GM19468 (cell line): ENCODE results near the gene CD200R1L.

ENCODE experiments used
- ATAC-seq: cut with Tn5 transposase; IDR thresholded peaks from one replicate; pipeline ENCODE4 v1.9.1; 2021; ENCODE audit warnings: mild to moderate bottlenecking, moderate library complexity, moderate number of reproducible peaks; ENCODE audit not compliant: unreplicated experiment; ENCODE audit errors: extremely low read depth

CD200R1L gene

DNA sequence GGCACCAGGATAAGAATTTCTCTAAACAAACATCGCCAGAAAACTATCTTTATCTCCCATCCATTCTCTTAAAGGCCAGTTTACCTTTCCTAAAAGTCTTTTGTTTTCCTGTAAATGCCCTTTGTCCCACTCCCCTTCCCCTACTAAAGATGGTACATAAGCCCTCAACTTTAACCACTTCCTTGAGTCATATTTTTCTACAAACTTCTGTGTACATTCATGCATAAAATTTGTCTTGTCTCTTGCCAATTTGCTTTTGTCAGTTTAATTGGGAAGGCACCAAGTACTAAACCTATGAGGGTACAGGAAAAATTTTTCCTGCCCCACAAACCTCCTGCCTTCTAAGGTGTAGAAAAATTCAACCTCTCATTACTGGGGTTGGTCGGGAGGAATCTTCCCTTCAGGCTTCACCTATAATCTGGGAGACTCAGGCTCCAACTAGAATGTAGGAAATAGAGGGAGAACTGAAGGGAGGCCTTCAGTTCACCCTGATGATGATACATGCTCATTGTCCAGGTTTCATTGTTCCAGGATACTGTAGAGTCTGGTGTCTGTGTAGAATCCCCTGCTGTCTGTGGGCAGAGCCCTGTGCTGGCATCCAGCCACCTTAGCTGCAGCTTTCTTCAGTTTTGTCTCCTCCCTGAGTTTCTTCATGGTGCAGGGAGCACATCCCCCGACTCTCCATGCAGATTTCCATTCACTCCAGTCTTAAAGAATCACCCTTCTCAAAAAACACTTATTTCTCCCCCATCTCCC, 53.2 kb downstream of the CD200R1L start:
- ATAC-seq = no peak

DNA sequence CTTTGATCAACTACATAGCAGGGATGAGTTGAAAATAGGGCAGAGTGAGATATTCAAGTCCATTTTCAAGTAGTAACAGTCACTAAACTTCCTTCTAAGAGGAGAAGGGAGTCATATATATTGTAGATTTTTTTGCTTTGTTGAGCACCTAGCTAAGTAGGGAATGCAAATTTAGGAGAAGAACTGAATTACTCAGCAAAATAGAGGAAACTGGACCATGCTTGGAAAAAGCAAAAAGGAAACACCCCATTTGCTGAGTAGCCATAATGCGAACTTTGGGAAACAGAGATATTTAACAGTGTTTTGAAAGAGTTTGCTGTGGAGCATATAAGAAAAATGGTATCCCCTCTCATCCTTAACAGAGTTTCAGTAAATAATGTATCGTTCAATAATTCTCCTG, 54.9 kb downstream of the CD200R1L start:
- no peak for ATAC-seq

DNA sequence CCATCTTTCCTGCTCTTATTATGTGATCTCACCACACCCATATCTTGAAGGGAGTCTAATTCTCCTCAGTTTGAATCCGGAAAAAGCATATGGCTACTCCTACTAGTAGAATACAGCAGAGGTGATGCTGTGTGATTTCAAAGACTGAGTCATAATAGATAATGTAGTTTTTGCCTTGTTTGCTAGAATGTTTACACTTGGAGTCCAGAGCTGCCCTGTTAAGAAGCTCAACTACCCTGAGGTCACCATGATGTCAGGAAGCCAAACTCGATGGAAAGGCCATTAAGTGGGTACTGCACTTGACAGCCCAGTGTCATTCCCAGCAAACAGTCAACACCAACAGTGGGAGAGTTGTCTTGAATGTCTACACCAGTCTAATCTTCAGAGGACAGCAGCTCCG, 56.9 kb downstream of the CD200R1L start:
- no peak for ATAC-seq

DNA sequence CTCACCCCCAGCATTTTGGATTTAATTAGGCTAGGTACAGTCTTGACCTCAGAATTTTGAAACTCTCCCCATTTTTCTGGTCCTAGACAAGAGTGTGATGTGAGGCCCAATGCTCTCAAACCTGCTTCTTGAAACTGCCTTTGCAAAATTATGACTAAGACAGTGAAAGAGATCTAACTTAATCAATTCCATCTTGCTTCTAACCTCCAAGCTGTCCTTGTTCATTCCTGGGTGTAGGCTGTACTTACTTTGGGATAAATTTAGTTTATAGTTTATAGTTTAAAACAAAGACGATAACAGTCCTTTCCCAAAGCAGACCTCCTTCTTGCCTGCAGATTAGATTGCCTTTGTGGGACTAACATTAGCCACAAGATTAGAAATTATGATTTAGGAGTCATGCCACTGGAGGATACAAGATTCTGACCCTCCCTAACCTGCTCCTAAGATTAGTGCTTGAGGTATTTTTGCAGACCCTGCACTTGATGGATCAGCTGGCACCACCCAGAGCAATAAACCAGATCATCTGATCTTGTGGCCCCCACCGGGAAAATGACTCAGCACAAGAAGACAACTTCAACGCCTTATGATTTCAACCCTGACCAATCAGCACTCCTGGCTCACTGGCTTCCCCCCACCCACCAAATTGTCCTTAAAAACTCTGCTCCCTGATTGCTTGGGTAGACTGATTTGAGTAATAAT, 59.6 kb downstream of the CD200R1L start:
- no peak for ATAC-seq

DNA sequence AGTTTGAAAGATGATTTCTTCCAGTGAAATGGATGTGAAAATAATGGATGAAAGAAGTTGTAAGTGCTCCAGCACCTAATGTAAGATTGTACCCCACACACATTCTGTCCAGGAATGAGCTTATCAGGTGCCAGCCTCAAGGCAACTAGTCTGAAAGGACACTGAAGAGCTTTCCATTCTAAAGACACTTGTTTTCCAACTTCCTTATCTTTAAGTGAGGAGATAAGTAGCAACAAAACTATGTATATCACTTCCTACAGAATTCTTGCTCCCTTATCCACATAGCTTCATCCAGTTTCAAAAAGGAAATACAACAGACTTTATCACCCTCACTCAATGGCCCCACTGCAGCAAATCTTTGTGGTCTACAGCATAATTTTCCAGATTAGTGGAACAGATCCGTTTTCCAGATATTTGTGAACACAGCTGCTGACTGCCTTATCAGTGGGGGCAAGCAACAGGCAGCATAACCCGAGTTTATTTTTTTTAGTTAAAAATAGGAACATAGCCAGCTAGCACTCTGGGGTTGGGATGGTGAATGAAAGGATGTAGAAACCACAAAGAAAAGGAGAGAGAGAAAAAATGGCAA, 60.6 kb downstream of the CD200R1L start:
- no peak for ATAC-seq

DNA sequence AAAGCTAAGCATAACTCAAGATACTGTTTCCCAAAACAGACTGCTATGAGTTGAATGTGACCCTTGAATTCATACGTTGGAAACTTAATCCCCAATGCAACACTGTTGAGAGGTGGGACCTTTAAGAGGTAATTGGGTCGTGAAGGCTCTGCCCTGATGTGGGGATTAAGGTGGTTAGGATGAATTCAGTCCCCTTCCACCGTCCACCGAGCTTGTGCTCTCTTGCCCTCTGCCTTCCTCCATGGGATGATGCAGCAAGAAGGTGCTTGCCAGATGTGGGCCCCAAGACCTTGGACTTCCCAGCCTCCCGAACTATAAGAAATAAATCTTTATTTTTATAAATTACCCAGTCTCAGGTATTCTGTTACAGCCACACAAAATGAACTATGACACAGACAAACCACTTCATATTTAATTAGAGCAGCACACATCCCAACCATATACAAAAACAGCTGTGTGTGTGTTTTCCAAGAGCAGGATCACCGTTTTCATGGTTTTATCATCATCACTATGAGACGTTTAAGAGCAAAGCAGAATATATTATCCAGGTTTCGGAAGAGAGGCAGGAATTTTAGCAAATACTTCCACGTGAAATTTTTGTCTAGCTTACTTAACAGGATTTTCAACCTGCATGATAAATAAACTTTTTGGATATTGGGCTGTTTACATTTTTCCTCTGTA, 61.2 kb downstream of the CD200R1L start:
- no peak for ATAC-seq

DNA sequence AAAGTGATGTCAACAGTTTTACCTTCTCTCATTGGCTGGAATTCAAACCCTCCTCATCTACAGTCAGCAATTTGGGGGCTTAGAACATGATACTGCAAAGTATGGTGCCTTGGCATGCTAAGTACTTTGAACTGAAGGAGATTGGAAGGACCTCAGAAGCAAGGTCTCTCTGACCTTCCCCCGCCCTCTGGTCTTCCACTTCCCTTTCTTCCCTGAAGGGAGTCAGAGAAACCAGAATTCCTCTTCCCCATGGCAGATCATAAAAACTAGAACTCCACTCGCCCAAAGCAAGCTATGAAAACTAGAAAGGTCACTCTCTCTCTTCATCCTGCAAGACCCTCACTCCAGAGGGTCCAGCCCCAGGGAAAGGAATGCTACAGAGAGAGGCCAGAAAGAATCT, 64.2 kb downstream of the CD200R1L start:
- ATAC-seq = no peak

DNA sequence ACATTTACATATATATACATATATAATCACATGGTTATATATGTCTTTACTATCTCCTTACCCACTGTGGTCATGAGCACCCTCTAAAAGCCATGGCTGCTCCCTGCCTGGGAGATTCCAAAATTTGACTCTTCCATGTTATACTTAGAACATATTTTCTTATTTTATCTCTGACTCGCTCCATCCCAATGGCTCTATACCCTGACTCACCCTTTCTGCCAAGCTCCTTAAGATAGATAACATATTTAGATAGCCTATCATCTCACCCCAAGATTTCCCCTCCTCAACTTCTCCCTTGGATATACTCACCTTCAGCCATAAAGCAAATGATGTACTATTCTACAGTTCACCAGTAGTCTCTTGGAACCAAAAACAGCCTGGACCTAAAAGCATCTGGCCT, 65.1 kb downstream of the CD200R1L start:
- no peak for ATAC-seq

DNA sequence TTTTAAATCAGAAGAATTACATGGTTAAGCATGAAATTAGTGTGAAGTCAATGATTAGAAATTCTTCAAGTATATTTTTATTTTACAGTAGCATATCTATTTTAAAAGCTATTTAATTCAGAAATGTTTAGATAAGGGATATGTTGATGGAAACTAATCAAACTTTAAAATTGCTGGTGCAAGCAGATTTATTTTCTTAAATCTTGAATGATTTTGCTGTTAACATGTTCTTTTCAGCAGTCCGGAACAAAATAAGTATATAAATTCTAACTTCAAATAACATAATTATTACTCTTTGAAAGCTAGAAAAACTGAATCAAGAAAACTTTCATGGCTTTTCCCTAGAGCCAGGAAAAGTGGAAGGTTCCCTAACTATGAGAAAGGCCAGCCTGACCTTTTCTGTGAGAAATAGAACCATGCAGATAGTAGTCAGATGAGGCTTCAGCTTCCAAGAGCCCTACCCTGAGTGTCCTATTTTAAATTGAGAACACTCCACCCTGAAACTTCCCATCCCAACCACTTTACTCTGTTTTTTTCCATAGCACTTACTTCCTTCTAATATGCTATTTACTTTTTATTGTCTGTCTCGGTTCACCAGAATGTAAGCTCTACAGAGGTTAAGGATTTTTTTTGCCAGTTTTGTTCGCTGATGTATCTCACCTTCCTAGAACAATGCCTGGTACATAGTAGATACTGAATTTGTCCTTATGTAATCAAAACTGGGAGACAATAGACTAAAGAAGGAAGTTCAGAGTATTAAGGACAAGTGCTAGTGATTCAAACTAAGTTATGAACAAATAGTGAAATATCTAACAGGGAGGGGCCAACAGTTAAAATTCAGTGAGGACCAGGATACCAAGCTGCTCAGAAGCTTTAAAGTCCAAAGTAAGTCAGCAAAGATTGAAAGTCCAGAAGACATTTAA, 66.8 kb downstream of the CD200R1L start:
- ATAC-seq = no peak

DNA sequence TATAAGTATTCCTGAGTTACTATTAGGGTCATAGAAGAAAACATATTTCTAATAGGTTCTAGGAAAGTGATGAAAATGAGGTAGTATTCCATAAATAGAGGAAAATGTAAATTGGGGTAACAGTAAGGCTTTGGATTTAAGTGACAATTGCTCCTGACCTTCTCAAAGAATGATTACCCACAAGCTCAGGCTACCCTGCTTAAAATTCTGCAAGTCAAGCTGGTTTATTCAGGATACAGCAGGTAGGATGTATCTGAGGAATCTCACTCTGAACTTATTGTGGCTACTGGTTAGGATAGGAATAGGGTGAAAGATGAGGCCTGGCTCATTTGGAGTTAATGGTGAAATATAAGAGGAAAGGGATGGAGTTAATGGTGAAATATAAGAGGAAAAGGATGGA, 67.7 kb downstream of the CD200R1L start:
- no peak for ATAC-seq

DNA sequence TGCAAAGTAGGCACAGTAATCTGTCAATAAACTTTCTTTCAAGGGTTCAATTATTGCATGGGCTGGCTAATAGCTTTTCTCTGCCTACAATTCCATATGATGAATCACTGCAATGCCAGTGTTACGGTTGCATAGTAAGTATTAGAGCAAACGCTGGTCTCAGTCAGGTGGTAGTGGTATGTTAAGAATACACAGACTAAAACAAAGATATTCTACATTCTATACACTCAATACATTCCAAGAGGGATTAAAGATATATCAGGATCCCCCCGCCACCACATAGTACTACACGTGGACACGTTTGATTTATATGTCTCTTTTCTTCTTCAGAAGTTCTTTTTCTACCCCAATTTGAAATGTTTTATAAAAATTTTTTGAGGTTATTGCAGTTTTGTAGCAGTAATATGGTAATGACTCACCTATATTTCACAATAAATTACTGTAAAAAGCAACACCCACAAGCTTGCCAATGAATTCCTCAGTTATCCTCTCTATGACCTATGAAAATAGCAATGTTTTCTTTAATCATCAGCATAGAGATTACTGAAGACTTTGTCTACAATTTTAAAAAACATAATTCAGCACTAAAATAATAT, 68.2 kb downstream of the CD200R1L start:
- no peak for ATAC-seq

DNA sequence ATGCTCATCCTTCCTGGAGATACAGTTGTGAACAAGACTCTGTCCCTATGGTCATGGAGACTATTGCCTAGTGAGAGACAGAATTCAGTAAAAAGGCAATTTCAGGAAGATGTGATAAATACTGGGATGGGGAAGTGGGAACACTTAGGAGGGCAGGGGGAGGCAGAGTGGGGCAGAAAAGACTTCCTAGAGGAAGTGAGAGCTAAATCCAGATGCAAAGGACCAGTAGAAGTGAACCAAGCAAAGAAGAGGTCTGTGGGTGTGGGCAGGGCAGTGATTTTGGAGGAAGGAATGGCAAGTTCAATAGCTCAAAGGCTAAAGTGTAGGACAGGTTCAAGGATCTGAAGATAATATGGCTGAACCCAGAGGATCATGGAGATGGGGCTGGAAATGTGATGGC, 68.9 kb downstream of the CD200R1L start:
- no peak for ATAC-seq

DNA sequence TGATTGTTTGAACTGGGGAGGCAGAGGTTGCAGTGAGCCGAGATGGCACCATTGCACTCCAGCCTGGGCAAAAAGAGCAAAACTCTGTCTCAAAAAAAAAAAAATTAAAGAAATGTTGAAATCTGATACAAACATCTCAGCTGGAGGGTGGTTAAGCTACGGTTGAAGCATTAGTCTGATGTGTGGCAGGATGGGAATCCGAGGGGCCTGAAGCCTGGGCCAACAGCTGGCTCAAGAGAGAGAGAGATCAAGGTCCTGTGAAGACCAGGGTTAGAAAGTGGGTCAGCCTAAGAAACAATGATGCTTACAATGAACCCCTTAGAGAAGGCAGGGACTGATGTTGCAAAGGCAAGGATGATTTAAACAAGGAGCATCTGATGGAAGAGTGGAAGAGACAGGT, 69.8 kb downstream of the CD200R1L start:
- no peak for ATAC-seq

DNA sequence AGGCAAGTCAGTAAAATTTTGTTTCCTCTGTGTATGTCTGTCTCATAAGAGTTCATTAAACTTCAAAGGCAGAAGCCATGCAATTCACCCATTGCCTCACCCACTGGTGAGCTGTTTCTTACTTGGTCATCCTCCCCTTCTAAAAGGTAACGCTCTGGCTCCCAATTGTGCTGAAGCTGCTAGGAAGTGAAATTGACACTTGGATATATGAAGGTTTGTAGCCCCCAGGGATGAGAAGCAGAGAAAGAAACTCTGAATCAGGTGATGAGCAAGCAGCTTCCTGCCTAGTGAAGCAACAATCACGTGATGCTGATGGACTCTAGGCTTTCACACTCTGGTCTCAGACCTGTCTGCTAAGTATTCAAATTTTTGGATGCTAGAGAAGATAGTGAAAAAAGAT, 70.7 kb downstream of the CD200R1L start:
- no peak for ATAC-seq

DNA sequence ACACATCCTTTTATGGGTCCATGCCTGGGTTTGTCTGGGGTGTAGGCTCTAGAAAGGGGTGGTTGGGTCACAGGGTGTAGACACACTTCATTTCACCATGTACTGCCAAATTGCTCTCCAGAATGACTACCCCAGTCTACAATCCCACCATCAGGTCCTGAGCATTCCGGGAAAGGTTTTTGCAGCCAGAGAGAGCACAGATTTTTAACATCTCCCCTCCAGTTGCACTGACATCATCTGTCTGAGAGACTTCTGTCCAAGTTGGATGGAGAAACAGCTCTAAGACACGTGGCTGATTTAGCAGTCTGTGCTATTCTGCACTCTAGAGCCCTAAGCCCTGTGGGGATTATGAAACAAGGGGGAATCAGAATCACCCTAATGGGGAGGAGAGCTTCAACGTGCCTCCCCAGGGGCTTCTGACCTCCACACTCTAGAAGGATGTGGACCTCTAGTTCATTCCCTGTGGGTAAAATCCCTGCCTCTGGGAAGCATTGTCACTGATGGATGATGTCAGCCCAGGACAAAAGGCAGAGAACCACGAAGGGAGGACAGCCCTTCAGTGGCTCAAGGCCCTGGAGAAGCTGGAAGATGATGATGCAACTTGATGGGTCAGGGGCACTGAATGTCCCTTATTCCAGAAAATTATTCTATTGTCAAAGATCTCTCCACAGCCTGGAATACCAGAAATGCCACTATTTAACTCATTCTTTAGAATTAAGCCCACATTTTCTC, 71.5 kb downstream of the CD200R1L start:
- no peak for ATAC-seq

DNA sequence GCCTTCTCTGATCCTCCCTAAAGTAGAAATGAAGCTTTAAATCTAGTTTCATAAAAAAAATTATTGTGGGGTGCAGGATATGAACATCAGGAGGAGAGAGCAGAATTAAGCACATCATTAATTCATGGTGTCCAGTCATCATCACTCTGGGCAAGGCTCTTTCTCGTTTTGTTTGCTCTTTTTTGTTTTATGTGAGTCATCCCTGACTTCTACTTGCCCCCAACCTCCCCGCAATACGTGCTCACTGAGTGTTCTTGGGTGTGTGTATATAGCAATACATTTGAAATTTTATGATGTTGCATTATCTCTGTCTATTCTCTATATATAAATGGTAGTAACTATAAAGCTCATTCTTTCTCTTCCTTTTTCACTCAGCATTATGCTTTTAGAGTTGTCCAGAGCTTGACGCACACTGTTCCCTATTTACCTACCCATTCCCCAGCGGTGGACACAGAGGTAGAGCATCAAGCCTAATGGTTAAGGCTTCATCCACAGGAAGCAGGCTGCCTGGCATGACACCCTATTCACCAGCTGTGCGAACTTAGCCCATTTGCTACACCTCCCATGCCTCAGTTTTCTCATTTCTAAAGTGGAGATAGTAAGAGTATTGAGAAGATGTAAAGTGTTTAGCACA, 72.3 kb downstream of the CD200R1L start:
- no peak for ATAC-seq

DNA sequence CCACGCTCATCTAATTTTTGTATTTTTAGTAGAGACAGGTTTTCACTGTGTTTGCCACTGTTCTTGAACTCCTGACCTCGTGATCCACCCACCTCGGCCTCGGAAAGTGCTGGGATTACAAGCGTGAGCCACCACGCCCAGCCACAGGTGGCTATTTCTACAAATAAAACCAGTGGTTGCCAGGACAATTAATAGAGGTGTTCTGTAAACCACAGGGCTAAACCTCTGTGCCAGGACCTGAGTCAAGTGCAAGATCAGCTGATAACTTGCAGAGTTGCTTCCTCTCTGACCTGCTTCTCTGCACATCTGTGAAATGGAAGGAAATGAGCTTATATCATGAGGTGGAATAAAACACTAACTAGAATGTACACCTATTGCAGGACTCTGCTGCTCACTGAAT, 72.8 kb downstream of the CD200R1L start:
- ATAC-seq = no peak

DNA sequence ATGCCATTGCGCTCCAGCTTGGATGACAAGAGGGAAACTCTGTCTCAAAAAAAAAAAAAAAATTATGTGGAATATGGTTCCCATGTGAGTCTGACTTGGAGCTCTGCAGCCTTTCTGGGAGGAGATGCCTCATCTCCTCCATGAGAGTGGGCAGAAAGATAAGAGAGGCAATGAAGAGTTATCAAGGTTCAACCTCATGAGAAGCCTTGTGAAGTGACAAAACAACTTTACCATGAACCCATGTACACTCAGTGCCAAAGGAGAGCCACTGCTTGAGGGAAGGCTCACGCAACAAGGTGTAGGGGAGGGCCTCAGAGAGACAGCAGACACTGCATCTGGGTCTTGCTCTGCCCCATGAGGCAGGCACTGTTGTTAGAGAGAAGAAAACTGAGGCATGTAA, 75.7 kb downstream of the CD200R1L start:
- ATAC-seq = no peak
